Testis (tissue), 3 donors: ENCODE measurements around the gene PRKCG. TPM values are rescaled to one million over a fixed set of nuclear protein-coding genes. Genes with fewer than 3 reads are reported as not detected.

Experiments
- DNase-seq: peaks from one replicate; pipeline ENCODE4 v3.0.0-alpha.2; 2019
- H3K27ac ChIP-seq, 2 donors: fragments of 200-600 bp; sonication (generic); one replicate each; pipeline ENCODE4 v1.5.1; 2019
- H3K27me3 ChIP-seq: fragments of 200-600 bp; sonication (generic); one replicate; pipeline ENCODE4 v1.5.1; 2019
- H3K36me3 ChIP-seq: fragments of 200-600 bp; sonication (generic); one replicate; pipeline ENCODE4 v1.5.1; 2017; ENCODE audit warnings: low read depth; ENCODE audit errors: missing control alignments
- H3K4me1 ChIP-seq: fragments of 200-600 bp; sonication (generic); one replicate; pipeline ENCODE4 v1.5.1; 2019
- H3K4me3 ChIP-seq, 2 donors: fragments of 200-600 bp; sonication (generic); one replicate each; pipeline ENCODE4 v1.5.1; 2017 to 2019
- H3K9me3 ChIP-seq: fragments of 200-600 bp; sonication (generic); one replicate; pipeline ENCODE4 v1.5.1; 2017
- CTCF ChIP-seq, 3 experiments: fragments of 450-650 bp in 2 of 3; fragments of 200-600 bp in 1 of 3; sonication (generic) in 1 of 3; IDR thresholded peaks; one replicate each; pipeline ENCODE4 v1.5.1; 2016 to 2019; ENCODE audit warnings: antibody characterized with exemption in 3 of 3, mild to moderate bottlenecking in 2 of 3, moderate library complexity in 1 of 3
- POLR2A ChIP-seq: fragments of 450-650 bp; IDR thresholded peaks from one replicate; pipeline ENCODE4 v1.6.1; 2017; ENCODE audit warnings: antibody characterized with exemption, mild to moderate bottlenecking, moderate library complexity
- WGBS, 2 donors: methylation state at CpG; one replicate each; pipeline ENCODE4 v1.1.5; 2018; 5-methylcytosine and 5-hydroxymethylcytosine counted together
- intact Hi-C: fragments of 100-400 bp; cut with DNase I; formaldehyde crosslinking; loops from one replicate; pipeline ENCODE4 v1.15.1; 2023; ENCODE audit warnings: low total_unique reads
- polyA plus RNA-seq: library from polyadenylated mRNA; stranded (reverse); fragments of 350-450 nt; fragmentation: Illumina TruSeq; extraction: RNeasy Lipid Tissue Mini Kit (QIAGEN cat#74804); gene quantifications from one replicate; pipeline ENCODE4 v1.2.3, GENCODE V29; 2014; ENCODE audit warnings: low read depth, low replicate concordance; ENCODE audit not compliant: insufficient read depth
- total RNA-seq, 2 donors: library from RNA; depleted of rRNA; stranded (reverse); fragments of >200 nt; gene quantifications; one replicate each; pipeline ENCODE4 v1.2.3, GENCODE V29; 2016

Gene PRKCG
- total and polyA plus RNA-seq, 3 donors from 2014 or later, result 3.7 to 10.6 (median 4.3) TPM

GRCh38 chr19:53910170-53910518 is 28.1 kb downstream of the PRKCG start:
- H3K36me3 ChIP-seq, result no peaks in the 10 kb centered on the region
- H3K27ac ChIP-seq, result no peak overlapping the region
- peaks cover 8% of the 10 kb centered on the region for H3K4me1 ChIP-seq
- intact Hi-C loops, result no loop called here
- H3K4me3 ChIP-seq, result no peak overlapping the region
- H3K27me3 ChIP-seq, result no peaks in the 10 kb centered on the region
- no peaks in the 10 kb centered on the region for H3K9me3 ChIP-seq
- TF ChIP-seq CTCF (IDR thresholded peaks at IDR 0.05) (no peak), POLR2A (no peak)
- no peak for DNase-seq
- 1 to 2% methylated on average over 13 of the region's 13 CpGs for WGBS, 2 donors

GRCh38 chr19:53912653-53913052 is 30.7 kb downstream of the PRKCG start:
- Histone ChIP-seq H3K4me1 (peaks cover 8% of the 10 kb centered on the region), H3K36me3 (no peaks in the 10 kb centered on the region), H3K27me3 (no peaks in the 10 kb centered on the region), H3K27ac (no peak overlapping the region), H3K9me3 (no peaks in the 10 kb centered on the region), H3K4me3 (no peak overlapping the region)
- peak; percentile 32 for DNase-seq
- TF ChIP-seq CTCF (IDR thresholded peaks at IDR 0.05), result peak in 2 of 3 experiments; percentile 7 to 10
- no peak for TF ChIP-seq POLR2A
- intact Hi-C loops, result no loop called here
- WGBS, 2 donors, result 76 to 77% methylated on average over 4 to 17 of the region's 18 CpGs

DNA sequence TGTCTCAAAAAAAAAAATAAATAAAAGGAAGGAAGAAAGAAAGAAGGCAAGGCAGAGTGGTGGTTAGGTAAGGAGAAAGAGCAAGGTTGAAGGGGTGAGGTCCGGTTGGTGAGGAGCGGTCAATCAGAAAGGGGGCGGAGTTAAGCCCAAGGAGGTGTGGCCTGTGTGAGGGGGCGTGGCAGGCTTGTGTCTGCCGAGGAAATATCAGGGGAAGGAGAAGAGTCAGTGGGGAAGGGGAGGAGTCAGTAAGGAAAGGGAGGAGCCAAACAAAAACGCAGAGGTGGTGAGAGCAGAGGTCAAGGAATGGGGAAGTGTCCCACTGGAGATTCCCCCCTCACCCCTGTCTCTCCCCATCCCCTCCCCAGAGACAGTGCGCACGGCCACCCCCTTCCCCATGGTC is 33.0 kb downstream of the PRKCG start:
- no peaks in the 10 kb centered on the region for H3K4me1 ChIP-seq
- 43 to 52% methylated on average over 8 of the region's 8 CpGs for WGBS, 2 donors

GRCh38 chr19:53916004-53916403 is 34.0 kb downstream of the PRKCG start:
- Histone ChIP-seq H3K9me3 (no peaks in the 10 kb centered on the region), H3K4me3 (no peak overlapping the region), H3K27ac (no peak overlapping the region), H3K4me1 (no peaks in the 10 kb centered on the region), H3K36me3 (no peaks in the 10 kb centered on the region), H3K27me3 (no peaks in the 10 kb centered on the region)
- DNase-seq, result no peak
- 77 to 79% methylated on average over 6 of the region's 6 CpGs for WGBS, 2 donors
- TF ChIP-seq CTCF (IDR thresholded peaks at IDR 0.05), result no peak
- TF ChIP-seq POLR2A, result no peak
- intact Hi-C loops, result no loop called here

More for the DNA sequence above, 33.0 kb downstream of the PRKCG start:
- intact Hi-C loops, result no loop called here
- Histone ChIP-seq H3K27ac (no peak overlapping the region), H3K36me3 (no peaks in the 10 kb centered on the region), H3K4me3 (no peak overlapping the region), H3K9me3 (no peaks in the 10 kb centered on the region), H3K27me3 (no peaks in the 10 kb centered on the region)
- TF ChIP-seq CTCF (IDR thresholded peaks at IDR 0.05) (no peak), POLR2A (no peak)
- peak; percentile 43 for DNase-seq

GRCh38 chr19:53917356-53917755 is 35.4 kb downstream of the PRKCG start:
- intact Hi-C loops, result no loop called here
- DNase-seq, result no peak
- WGBS, 2 donors, result 87 to 89% methylated on average over 7 of the region's 7 CpGs
- H3K4me1 ChIP-seq, result no peaks in the 10 kb centered on the region
- TF ChIP-seq POLR2A (no peak), CTCF (IDR thresholded peaks at IDR 0.05) (no peak)
- no peaks in the 10 kb centered on the region for H3K36me3 ChIP-seq
- no peak overlapping the region for H3K4me3 ChIP-seq
- H3K9me3 ChIP-seq, result no peaks in the 10 kb centered on the region
- H3K27ac ChIP-seq, result no peak overlapping the region
- H3K27me3 ChIP-seq, result no peaks in the 10 kb centered on the region
